ENCODE data around the gene GNG5.

DNA sequence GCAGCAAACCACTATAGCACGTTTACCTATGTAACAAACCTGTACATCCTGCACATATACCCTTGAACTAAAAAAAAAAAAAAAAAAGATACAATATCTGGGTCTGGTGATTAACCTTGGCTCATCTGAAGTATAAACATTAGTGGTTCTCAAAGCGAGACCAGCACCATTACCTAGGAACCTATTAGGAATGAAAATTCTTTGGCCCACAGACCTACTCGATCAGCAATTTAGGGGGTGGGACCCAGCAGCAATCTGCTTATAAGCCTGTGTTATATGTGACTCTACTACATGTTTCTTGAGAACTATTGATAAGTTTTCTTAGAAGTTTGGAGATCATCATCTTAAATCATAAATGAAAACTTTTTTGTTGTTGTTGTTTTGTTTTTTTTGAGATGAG, 9.9 kb downstream of the GNG5 start:
- TF ChIP-seq, protein P1, sequence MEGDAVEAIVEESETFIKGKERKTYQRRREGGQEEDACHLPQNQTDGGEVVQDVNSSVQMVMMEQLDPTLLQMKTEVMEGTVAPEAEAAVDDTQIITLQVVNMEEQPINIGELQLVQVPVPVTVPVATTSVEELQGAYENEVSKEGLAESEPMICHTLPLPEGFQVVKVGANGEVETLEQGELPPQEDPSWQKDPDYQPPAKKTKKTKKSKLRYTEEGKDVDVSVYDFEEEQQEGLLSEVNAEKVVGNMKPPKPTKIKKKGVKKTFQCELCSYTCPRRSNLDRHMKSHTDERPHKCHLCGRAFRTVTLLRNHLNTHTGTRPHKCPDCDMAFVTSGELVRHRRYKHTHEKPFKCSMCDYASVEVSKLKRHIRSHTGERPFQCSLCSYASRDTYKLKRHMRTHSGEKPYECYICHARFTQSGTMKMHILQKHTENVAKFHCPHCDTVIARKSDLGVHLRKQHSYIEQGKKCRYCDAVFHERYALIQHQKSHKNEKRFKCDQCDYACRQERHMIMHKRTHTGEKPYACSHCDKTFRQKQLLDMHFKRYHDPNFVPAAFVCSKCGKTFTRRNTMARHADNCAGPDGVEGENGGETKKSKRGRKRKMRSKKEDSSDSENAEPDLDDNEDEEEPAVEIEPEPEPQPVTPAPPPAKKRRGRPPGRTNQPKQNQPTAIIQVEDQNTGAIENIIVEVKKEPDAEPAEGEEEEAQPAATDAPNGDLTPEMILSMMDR (conservative IDR thresholded peaks at IDR 0.05; ENCODE audit: low read depth, low read length) = no peak
- no peak for TF ChIP-seq EZH2 (IDR thresholded peaks at IDR 0.05; ENCODE audit: low read length, unreplicated experiment)
- TF ChIP-seq EZH2phosphoT487 (IDR thresholded peaks at IDR 0.05; ENCODE audit: borderline replicate concordance, low read length) = no peak
